ENCODE data around the gene MIOS.
"Not testable (repeated sequence)": the region's sequence is repeated elsewhere in the genome, so short reads cannot be mapped to it uniquely, and the experiment has no call there.

GRCh38 chr7:7656459-7656858 is 89.8 kb downstream of the MIOS start:
- TF ChIP-seq, protein P1, sequence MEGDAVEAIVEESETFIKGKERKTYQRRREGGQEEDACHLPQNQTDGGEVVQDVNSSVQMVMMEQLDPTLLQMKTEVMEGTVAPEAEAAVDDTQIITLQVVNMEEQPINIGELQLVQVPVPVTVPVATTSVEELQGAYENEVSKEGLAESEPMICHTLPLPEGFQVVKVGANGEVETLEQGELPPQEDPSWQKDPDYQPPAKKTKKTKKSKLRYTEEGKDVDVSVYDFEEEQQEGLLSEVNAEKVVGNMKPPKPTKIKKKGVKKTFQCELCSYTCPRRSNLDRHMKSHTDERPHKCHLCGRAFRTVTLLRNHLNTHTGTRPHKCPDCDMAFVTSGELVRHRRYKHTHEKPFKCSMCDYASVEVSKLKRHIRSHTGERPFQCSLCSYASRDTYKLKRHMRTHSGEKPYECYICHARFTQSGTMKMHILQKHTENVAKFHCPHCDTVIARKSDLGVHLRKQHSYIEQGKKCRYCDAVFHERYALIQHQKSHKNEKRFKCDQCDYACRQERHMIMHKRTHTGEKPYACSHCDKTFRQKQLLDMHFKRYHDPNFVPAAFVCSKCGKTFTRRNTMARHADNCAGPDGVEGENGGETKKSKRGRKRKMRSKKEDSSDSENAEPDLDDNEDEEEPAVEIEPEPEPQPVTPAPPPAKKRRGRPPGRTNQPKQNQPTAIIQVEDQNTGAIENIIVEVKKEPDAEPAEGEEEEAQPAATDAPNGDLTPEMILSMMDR (conservative IDR thresholded peaks at IDR 0.05; ENCODE audit: low read length) = not testable (repeated sequence)
- not testable (repeated sequence) for TF ChIP-seq EZH2phosphoT487 (IDR thresholded peaks at IDR 0.05; ENCODE audit: borderline replicate concordance)
